ENCODE results near the gene ZNF581. TPM values are rescaled to one million over a fixed set of nuclear protein-coding genes. Genes with fewer than 3 reads are reported as not detected.
A peak's percentile ranks its signal among the peaks of the same experiment; 100 is the strongest.

ZNF581 gene
- total RNA-seq, 2 donors from 2014 or later = 16.0 to 20.3 TPM

DNA sequence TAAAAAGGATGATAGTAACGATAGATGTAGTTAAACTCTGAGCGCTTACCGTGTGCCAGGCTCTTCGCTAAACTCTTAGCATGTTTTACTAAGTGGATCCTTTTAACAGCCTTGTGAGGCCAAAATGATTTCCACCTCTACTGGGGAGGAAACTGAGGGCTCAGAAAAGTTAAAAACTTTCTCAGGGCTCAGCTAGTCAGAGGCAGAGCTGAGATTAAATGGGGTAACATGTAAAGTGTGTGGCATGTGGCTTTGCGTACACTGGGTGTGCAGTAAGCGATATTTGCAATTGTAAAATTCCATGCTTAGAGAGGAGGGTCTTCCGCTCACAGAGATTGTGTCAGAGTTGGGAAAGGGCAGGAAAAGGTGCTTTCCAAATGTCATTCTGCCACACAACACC lies 13.1 kb downstream of the ZNF581 start:
- intact Hi-C loops (cut with DNase I) = no loop called here
- Histone ChIP-seq H3K9me3 (no peaks in the 10 kb centered on the region), H3K4me1 (peaks cover 21% of the 10 kb centered on the region), H3K4me3 (peak overlapping the region; percentile 82), H3K27ac (no peak overlapping the region), H3K27me3 (no peaks in the 10 kb centered on the region), H3K9ac (ENCODE audit: low read depth in 2 of 2, low read length in 2 of 2) (peak overlapping the region; percentile 16 to 80), H3K36me3 (peaks cover 10% of the 10 kb centered on the region)
- TF ChIP-seq CTCF (IDR thresholded peaks at IDR 0.05) = no peak
- DNase-seq = no peak

GRCh38 chr19:55656988-55657747 lies 13.7 kb downstream of the ZNF581 start:
- TF ChIP-seq CTCF (IDR thresholded peaks at IDR 0.05) = no peak

GRCh38 chr19:55658846-55659459 lies 15.5 kb downstream of the ZNF581 start:
- intact Hi-C loops (cut with DNase I) = no loop called here

More at GRCh38 chr19:55656988-55657747, 13.7 kb downstream of the ZNF581 start:
- Histone ChIP-seq H3K9me3 (no peaks in the 10 kb centered on the region), H3K36me3 (peaks cover 10% of the 10 kb centered on the region), H3K4me1 (peaks cover 21% of the 10 kb centered on the region), H3K9ac (ENCODE audit: low read depth in 2 of 2, low read length in 2 of 2) (peak overlapping the region; percentile 47 to 80), H3K4me3 (peak overlapping the region; percentile 82), H3K27me3 (no peaks in the 10 kb centered on the region), H3K27ac (no peak overlapping the region)
- intact Hi-C loops (cut with DNase I) = no loop called here
- no peak for DNase-seq

DNA sequence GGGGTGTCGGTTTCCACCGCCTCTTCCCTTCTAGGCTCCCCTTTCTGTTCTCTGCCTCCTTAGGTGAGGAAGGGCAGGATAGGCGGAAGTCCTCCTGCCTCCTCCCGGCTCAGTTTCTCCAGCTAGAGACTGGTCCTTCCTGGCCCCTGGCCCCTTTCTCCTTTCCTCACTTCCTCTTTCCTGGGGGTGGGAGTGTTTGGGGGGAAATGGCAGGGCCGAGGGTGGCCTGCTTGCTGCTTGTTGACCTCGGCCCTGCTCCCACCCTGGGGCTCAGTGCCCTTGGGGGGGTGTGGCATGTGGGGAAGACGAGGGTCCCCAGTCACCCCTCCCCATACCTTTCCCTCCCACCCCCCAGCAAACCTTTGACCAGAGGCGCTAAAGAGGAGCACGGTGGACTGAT lies 16.4 kb downstream of the ZNF581 start:
- Histone ChIP-seq H3K4me3 (no peak overlapping the region), H3K36me3 (peaks cover 19% of the 10 kb centered on the region), H3K9ac (ENCODE audit: low read depth in 2 of 2, low read length in 2 of 2) (no peak overlapping the region), H3K27me3 (no peaks in the 10 kb centered on the region), H3K9me3 (no peaks in the 10 kb centered on the region), H3K27ac (no peak overlapping the region), H3K4me1 (peaks cover 21% of the 10 kb centered on the region)
- intact Hi-C loops (cut with DNase I) = no loop called here
- no peak for TF ChIP-seq CTCF (IDR thresholded peaks at IDR 0.05)
- no peak for DNase-seq

More at GRCh38 chr19:55658846-55659459, 15.5 kb downstream of the ZNF581 start:
- H3K9ac ChIP-seq (ENCODE audit: low read depth in 2 of 2, low read length in 2 of 2) = no peak overlapping the region
- no peaks in the 10 kb centered on the region for H3K27me3 ChIP-seq
- H3K9me3 ChIP-seq = no peaks in the 10 kb centered on the region
- TF ChIP-seq CTCF (IDR thresholded peaks at IDR 0.05) = no peak
- peaks cover 18% of the 10 kb centered on the region for H3K36me3 ChIP-seq
- no peak overlapping the region for H3K4me3 ChIP-seq
- DNase-seq = no peak
- H3K27ac ChIP-seq = no peak overlapping the region
- peaks cover 21% of the 10 kb centered on the region for H3K4me1 ChIP-seq

DNA sequence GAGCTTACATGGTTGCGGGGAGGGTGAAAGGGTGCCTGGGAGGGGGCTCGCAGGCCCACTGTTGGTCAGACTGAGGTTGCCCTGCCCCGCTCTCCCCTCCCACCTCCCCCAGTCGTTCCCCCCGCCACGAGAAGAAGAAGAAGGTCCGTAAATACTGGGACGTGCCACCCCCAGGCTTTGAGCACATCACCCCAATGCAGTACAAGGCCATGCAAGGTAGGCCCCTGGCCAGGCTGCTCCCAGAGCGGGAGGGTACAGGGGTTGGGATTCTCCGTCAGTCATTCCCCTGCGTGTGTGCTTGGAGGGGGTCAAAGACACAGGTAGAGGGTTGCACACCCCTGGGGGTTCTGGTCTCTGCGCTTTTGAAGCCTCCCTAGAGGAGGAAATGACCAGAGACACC lies 17.0 kb downstream of the ZNF581 start:
- no peak for TF ChIP-seq CTCF (IDR thresholded peaks at IDR 0.05)
- H3K27me3 ChIP-seq = no peaks in the 10 kb centered on the region
- no peak overlapping the region for H3K4me3 ChIP-seq
- H3K9ac ChIP-seq (ENCODE audit: low read depth in 2 of 2, low read length in 2 of 2) = no peak overlapping the region
- DNase-seq = no peak
- H3K36me3 ChIP-seq = peaks cover 19% of the 10 kb centered on the region
- H3K4me1 ChIP-seq = peaks cover 21% of the 10 kb centered on the region
- no peaks in the 10 kb centered on the region for H3K9me3 ChIP-seq
- no peak overlapping the region for H3K27ac ChIP-seq
- intact Hi-C loops (cut with DNase I) = no loop called here
